ENCODE measurements around the gene MYBPC3. TPM values are rescaled to one million over a fixed set of nuclear protein-coding genes. Genes with fewer than 3 reads are reported as not detected.

MYBPC3 gene
- polyA plus RNA-seq: under 1 TPM; 0.04 to 0.08 TPM

GRCh38 chr11:47352556-47352955, at the start of gene MYBPC3:
Gene MYBPC3 (minus strand): TSS chr11:47352702. CDS start chr11:47352647, 55 bp downstream.
- no peak within 1 kb of the TSS for H3K27ac ChIP-seq (ENCODE audit: low read depth in 2 of 2, low read length in 1 of 2)
- no peaks in the 10 kb centered on the region for H3K27me3 ChIP-seq (ENCODE audit: control insufficient read depth in 1 of 2, insufficient read depth in 2 of 2, low read length in 2 of 2)
- 71 to 76% methylated on average over 5 of the region's 5 CpGs for WGBS, 2 donors
- no peak within 1 kb of the TSS for H3K4me3 ChIP-seq (ENCODE audit: low read depth in 1 of 2, low read length in 2 of 2)
- peaks cover 0 to 5% of the 10 kb centered on the region in 2 donors for H3K4me1 ChIP-seq (ENCODE audit: control insufficient read depth in 2 of 2, insufficient read depth in 2 of 2, low read length in 1 of 2)
- H3K9me3 ChIP-seq (ENCODE audit: control insufficient read depth in 2 of 2, insufficient read depth in 1 of 2, low read depth in 1 of 2, low read length in 1 of 2): no peaks in the 10 kb centered on the region
- H3K36me3 ChIP-seq (ENCODE audit: control insufficient read depth in 2 of 2, insufficient read depth in 2 of 2, low read length in 1 of 2): no peaks in the 10 kb centered on the region

- Histone ChIP-seq H3K27ac (ENCODE audit: low read depth in 2 of 2, low read length in 1 of 2) (peak overlapping the region; percentile 74 to 80), H3K4me1 (ENCODE audit: control insufficient read depth in 2 of 2, insufficient read depth in 2 of 2, low read length in 1 of 2) (peaks cover 0 to 13% of the 10 kb centered on the region in 2 donors), H3K36me3 (ENCODE audit: control insufficient read depth in 2 of 2, insufficient read depth in 2 of 2, low read length in 1 of 2) (no peaks in the 10 kb centered on the region), H3K27me3 (ENCODE audit: control insufficient read depth in 1 of 2, insufficient read depth in 2 of 2, low read length in 2 of 2) (no peaks in the 10 kb centered on the region), H3K9me3 (ENCODE audit: control insufficient read depth in 2 of 2, insufficient read depth in 1 of 2, low read depth in 1 of 2, low read length in 1 of 2) (no peaks in the 10 kb centered on the region), H3K4me3 (ENCODE audit: low read depth in 1 of 2, low read length in 2 of 2) (no peak overlapping the region)
- 26 to 29% methylated on average over 8 of the region's 8 CpGs for WGBS, 2 donors
These were observed 48.3 kb upstream of the MYBPC3 start for GRCh38 chr11:47400768-47401279.

GRCh38 chr11:47399860-47400767, 47.6 kb upstream of the MYBPC3 start:
- no peaks in the 10 kb centered on the region for H3K27me3 ChIP-seq (ENCODE audit: control insufficient read depth in 1 of 2, insufficient read depth in 2 of 2, low read length in 2 of 2)
- peak overlapping the region; percentile 42 to 43 for H3K4me3 ChIP-seq (ENCODE audit: low read depth in 1 of 2, low read length in 2 of 2)
- H3K9me3 ChIP-seq (ENCODE audit: control insufficient read depth in 2 of 2, insufficient read depth in 1 of 2, low read depth in 1 of 2, low read length in 1 of 2): no peaks in the 10 kb centered on the region
- no peaks in the 10 kb centered on the region for H3K36me3 ChIP-seq (ENCODE audit: control insufficient read depth in 2 of 2, insufficient read depth in 2 of 2, low read length in 1 of 2)
- peak overlapping the region; percentile 80 to 81 for H3K27ac ChIP-seq (ENCODE audit: low read depth in 2 of 2, low read length in 1 of 2)
- 4 to 6% methylated on average over 33 to 46 of the region's 47 CpGs for WGBS, 2 donors
- H3K4me1 ChIP-seq (ENCODE audit: control insufficient read depth in 2 of 2, insufficient read depth in 2 of 2, low read length in 1 of 2): peaks cover 0 to 13% of the 10 kb centered on the region in 2 donors

- no peaks in the 10 kb centered on the region for H3K36me3 ChIP-seq (ENCODE audit: control insufficient read depth in 2 of 2, insufficient read depth in 2 of 2, low read length in 1 of 2)
- peaks cover 0 to 15% of the 10 kb centered on the region in 2 donors for H3K4me1 ChIP-seq (ENCODE audit: control insufficient read depth in 2 of 2, insufficient read depth in 2 of 2, low read length in 1 of 2)
- 53 to 80% methylated on average over 1 of the region's 1 CpG for WGBS, 2 donors
- H3K4me3 ChIP-seq (ENCODE audit: low read depth in 1 of 2, low read length in 2 of 2): no peak overlapping the region
- H3K27ac ChIP-seq (ENCODE audit: low read depth in 2 of 2, low read length in 1 of 2): no peak overlapping the region
- no peaks in the 10 kb centered on the region for H3K27me3 ChIP-seq (ENCODE audit: control insufficient read depth in 1 of 2, insufficient read depth in 2 of 2, low read length in 2 of 2)
- no peaks in the 10 kb centered on the region for H3K9me3 ChIP-seq (ENCODE audit: control insufficient read depth in 2 of 2, insufficient read depth in 1 of 2, low read depth in 1 of 2, low read length in 1 of 2)
These were observed 46.0 kb upstream of the MYBPC3 start for GRCh38 chr11:47398551-47398950.

GRCh38 chr11:47398011-47398410, 45.5 kb upstream of the MYBPC3 start:
- Histone ChIP-seq H3K4me1 (ENCODE audit: control insufficient read depth in 2 of 2, insufficient read depth in 2 of 2, low read length in 1 of 2) (peaks cover 0 to 15% of the 10 kb centered on the region in 2 donors), H3K36me3 (ENCODE audit: control insufficient read depth in 2 of 2, insufficient read depth in 2 of 2, low read length in 1 of 2) (no peaks in the 10 kb centered on the region), H3K27ac (ENCODE audit: low read depth in 2 of 2, low read length in 1 of 2) (peak overlapping the region in 1 of 2 donors; percentile 0), H3K27me3 (ENCODE audit: control insufficient read depth in 1 of 2, insufficient read depth in 2 of 2, low read length in 2 of 2) (no peaks in the 10 kb centered on the region), H3K9me3 (ENCODE audit: control insufficient read depth in 2 of 2, insufficient read depth in 1 of 2, low read depth in 1 of 2, low read length in 1 of 2) (no peaks in the 10 kb centered on the region), H3K4me3 (ENCODE audit: low read depth in 1 of 2, low read length in 2 of 2) (no peak overlapping the region)
- 62 to 76% methylated on average over 3 of the region's 3 CpGs for WGBS, 2 donors

- Histone ChIP-seq H3K4me1 (ENCODE audit: control insufficient read depth in 2 of 2, insufficient read depth in 2 of 2, low read length in 1 of 2) (peaks cover 0 to 15% of the 10 kb centered on the region in 2 donors), H3K4me3 (ENCODE audit: low read depth in 1 of 2, low read length in 2 of 2) (no peak overlapping the region), H3K27me3 (ENCODE audit: control insufficient read depth in 1 of 2, insufficient read depth in 2 of 2, low read length in 2 of 2) (no peaks in the 10 kb centered on the region), H3K9me3 (ENCODE audit: control insufficient read depth in 2 of 2, insufficient read depth in 1 of 2, low read depth in 1 of 2, low read length in 1 of 2) (no peaks in the 10 kb centered on the region), H3K27ac (ENCODE audit: low read depth in 2 of 2, low read length in 1 of 2) (peak overlapping the region in 1 of 2 donors; percentile 17), H3K36me3 (ENCODE audit: control insufficient read depth in 2 of 2, insufficient read depth in 2 of 2, low read length in 1 of 2) (no peaks in the 10 kb centered on the region)
- WGBS, 2 donors: 80 to 83% methylated on average over 3 of the region's 3 CpGs
These were observed 43.5 kb upstream of the MYBPC3 start for GRCh38 chr11:47396049-47396320.

GRCh38 chr11:47395223-47396048, 42.9 kb upstream of the MYBPC3 start:
- Histone ChIP-seq H3K4me3 (ENCODE audit: low read depth in 1 of 2, low read length in 2 of 2) (no peak overlapping the region), H3K27me3 (ENCODE audit: control insufficient read depth in 1 of 2, insufficient read depth in 2 of 2, low read length in 2 of 2) (no peaks in the 10 kb centered on the region), H3K9me3 (ENCODE audit: control insufficient read depth in 2 of 2, insufficient read depth in 1 of 2, low read depth in 1 of 2, low read length in 1 of 2) (no peaks in the 10 kb centered on the region), H3K27ac (ENCODE audit: low read depth in 2 of 2, low read length in 1 of 2) (peak overlapping the region; percentile 56 to 78), H3K4me1 (ENCODE audit: control insufficient read depth in 2 of 2, insufficient read depth in 2 of 2, low read length in 1 of 2) (peaks cover 0 to 14% of the 10 kb centered on the region in 2 donors), H3K36me3 (ENCODE audit: control insufficient read depth in 2 of 2, insufficient read depth in 2 of 2, low read length in 1 of 2) (no peaks in the 10 kb centered on the region)
- 75 to 81% methylated on average over 24 to 25 of the region's 25 CpGs for WGBS, 2 donors

- H3K4me3 ChIP-seq (ENCODE audit: low read depth in 1 of 2, low read length in 2 of 2): no peak overlapping the region
- H3K9me3 ChIP-seq (ENCODE audit: control insufficient read depth in 2 of 2, insufficient read depth in 1 of 2, low read depth in 1 of 2, low read length in 1 of 2): no peaks in the 10 kb centered on the region
- WGBS, 2 donors: 67 to 74% methylated on average over 39 of the region's 39 CpGs
- no peaks in the 10 kb centered on the region for H3K27me3 ChIP-seq (ENCODE audit: control insufficient read depth in 1 of 2, insufficient read depth in 2 of 2, low read length in 2 of 2)
- peaks cover under 1 to 11% of the 10 kb centered on the region in 2 donors for H3K4me1 ChIP-seq (ENCODE audit: control insufficient read depth in 2 of 2, insufficient read depth in 2 of 2, low read length in 1 of 2)
- H3K27ac ChIP-seq (ENCODE audit: low read depth in 2 of 2, low read length in 1 of 2): peak overlapping the region; percentile 63 to 78
- no peaks in the 10 kb centered on the region for H3K36me3 ChIP-seq (ENCODE audit: control insufficient read depth in 2 of 2, insufficient read depth in 2 of 2, low read length in 1 of 2)
These were observed 42.1 kb upstream of the MYBPC3 start for GRCh38 chr11:47394322-47395222.

- no peaks in the 10 kb centered on the region for H3K36me3 ChIP-seq (ENCODE audit: control insufficient read depth in 2 of 2, insufficient read depth in 2 of 2, low read length in 1 of 2)
- no peaks in the 10 kb centered on the region for H3K27me3 ChIP-seq (ENCODE audit: control insufficient read depth in 1 of 2, insufficient read depth in 2 of 2, low read length in 2 of 2)
- H3K4me3 ChIP-seq (ENCODE audit: low read depth in 1 of 2, low read length in 2 of 2): no peak overlapping the region
- 80 to 86% methylated on average over 9 of the region's 9 CpGs for WGBS, 2 donors
- H3K27ac ChIP-seq (ENCODE audit: low read depth in 2 of 2, low read length in 1 of 2): peak overlapping the region; percentile 63 to 76
- peaks cover 2 to 16% of the 10 kb centered on the region in 2 donors for H3K4me1 ChIP-seq (ENCODE audit: control insufficient read depth in 2 of 2, insufficient read depth in 2 of 2, low read length in 1 of 2)
- H3K9me3 ChIP-seq (ENCODE audit: control insufficient read depth in 2 of 2, insufficient read depth in 1 of 2, low read depth in 1 of 2, low read length in 1 of 2): no peaks in the 10 kb centered on the region
These were observed 41.5 kb upstream of the MYBPC3 start for GRCh38 chr11:47394050-47394321.
